Skin of body (tissue), 2 donors: ENCODE data around the gene FBXL13. TPM values are rescaled to one million over a fixed set of nuclear protein-coding genes. Genes with fewer than 3 reads are reported as not detected.
"Not testable (repeated sequence)": the region's sequence is repeated elsewhere in the genome, so short reads cannot be mapped to it uniquely, and the experiment has no call there.

Experiments used
- DNase-seq: peaks from one replicate; lab custom pipeline; 2025; lab: John Stamatoyannopoulos, UW
- total RNA-seq: library from RNA; depleted of rRNA; stranded (reverse); fragments of >200 nt; gene quantifications from one replicate; pipeline ENCODE4 v1.2.3, GENCODE V29; 2014

FBXL13 gene
- total RNA-seq, 1 donor from 2014 or later = 2.8 TPM

GRCh38 chr7:102938679-102939078 is 135.9 kb downstream of the FBXL13 start:
- no peak for DNase-seq

- DNase-seq = peak; percentile 79
Observed at GRCh38 chr7:102935450-102936115, 139.0 kb downstream of the FBXL13 start.

- DNase-seq = peak; percentile 45
Observed at GRCh38 chr7:102934701-102935100, 139.9 kb downstream of the FBXL13 start.

GRCh38 chr7:102934239-102934638 is 140.4 kb downstream of the FBXL13 start:
- DNase-seq = no peak

- DNase-seq = peak; percentile 96
Observed at GRCh38 chr7:102933763-102934162, 140.8 kb downstream of the FBXL13 start.

- DNase-seq = no peak
Observed at GRCh38 chr7:102931757-102932156, 142.8 kb downstream of the FBXL13 start.

GRCh38 chr7:102927312-102927933 is 147.2 kb downstream of the FBXL13 start:
- no peak for DNase-seq

GRCh38 chr7:102926783-102927140 is 147.8 kb downstream of the FBXL13 start:
- DNase-seq = no peak

GRCh38 chr7:102925976-102926782 is 148.4 kb downstream of the FBXL13 start:
- DNase-seq = peak; percentile 90

- no peak for DNase-seq
Observed at GRCh38 chr7:102918845-102919244, 155.8 kb downstream of the FBXL13 start.

- DNase-seq = no peak
Observed at GRCh38 chr7:102917436-102918353, 156.9 kb downstream of the FBXL13 start.

GRCh38 chr7:102916881-102917280 is 157.7 kb downstream of the FBXL13 start:
- DNase-seq = no peak

GRCh38 chr7:102916426-102916825 is 158.2 kb downstream of the FBXL13 start:
- no peak for DNase-seq

GRCh38 chr7:102914585-102914984 is 160.0 kb downstream of the FBXL13 start:
- peak; percentile 68 for DNase-seq

GRCh38 chr7:102913826-102914225 is 160.8 kb downstream of the FBXL13 start:
- peak; percentile 16 for DNase-seq

GRCh38 chr7:102912742-102913141 is 161.9 kb downstream of the FBXL13 start, which contains the start of gene LRRC17:
TSS of gene LRRC17 (plus strand) at chr7:102913000. CDS start at chr7:102933914, 20,914 bp downstream.
- DNase-seq = peak; percentile 95

- DNase-seq = no peak
Observed at GRCh38 chr7:102908676-102909075, 165.9 kb downstream of the FBXL13 start.

GRCh38 chr7:102903576-102903975 is 171.0 kb downstream of the FBXL13 start:
- not testable (repeated sequence) for DNase-seq

GRCh38 chr7:102902052-102902451 is 172.5 kb downstream of the FBXL13 start:
- not testable (repeated sequence) for DNase-seq

- no peak for DNase-seq
Observed at GRCh38 chr7:102898532-102898859, 176.1 kb downstream of the FBXL13 start.

GRCh38 chr7:102897856-102898531 is 176.6 kb downstream of the FBXL13 start:
- no peak for DNase-seq
